ENCODE results near the gene CBL.

GRCh38 chr11:119300198-119300964 is 94.2 kb downstream of the CBL start:
- TF ChIP-seq CTCF (IDR thresholded peaks at IDR 0.05) (no peak), POLR2A (IDR thresholded peaks at IDR 0.05) (no peak)
